Lung (tissue), 12 donors: ENCODE results near the gene SLC12A7. TPM values are rescaled to one million over a fixed set of nuclear protein-coding genes. Genes with fewer than 3 reads are reported as not detected.

Source experiments
- ATAC-seq: fragments of 200-7000 bp; cut with Tn5 transposase; one replicate; pipeline ENCODE4 v1.9.1; 2020; ENCODE audit warnings: moderate number of reproducible peaks; ENCODE audit not compliant: insufficient read depth, low FRiP score
- DNase-seq, 3 donors: peaks; one replicate each; pipeline ENCODE4 v3.0.0-alpha.2; 2013 to 2017
- H3K27ac ChIP-seq, 2 donors: one replicate each; pipeline ENCODE4 v1.5.1; 2013; ENCODE audit warnings: mild to moderate bottlenecking in 2 of 2, moderate library complexity in 2 of 2, control low read depth in 1 of 2, inconsistent platforms in 1 of 2, low read depth in 1 of 2, low read length in 1 of 2
- H3K27me3 ChIP-seq, 3 donors: one replicate each; pipeline ENCODE4 v1.5.1; 2013; ENCODE audit warnings: low read length in 2 of 3; ENCODE audit not compliant: control insufficient read depth in 3 of 3, insufficient read depth in 3 of 3
- H3K36me3 ChIP-seq, 4 donors: one replicate each; pipeline ENCODE4 v1.5.1; 2013; ENCODE audit warnings: low read length in 4 of 4, mild to moderate bottlenecking in 1 of 4, moderate library complexity in 1 of 4; ENCODE audit not compliant: control insufficient read depth in 4 of 4, insufficient read depth in 4 of 4
- H3K4me1 ChIP-seq, 5 donors: one replicate each; pipeline ENCODE4 v1.5.1; 2013; ENCODE audit warnings: low read length in 5 of 5, mild to moderate bottlenecking in 2 of 5, moderate library complexity in 1 of 5; ENCODE audit not compliant: control insufficient read depth in 5 of 5, insufficient read depth in 5 of 5
- H3K4me3 ChIP-seq: one replicate; pipeline ENCODE4 v1.5.1; 2013; ENCODE audit warnings: mild to moderate bottlenecking, control low read depth, moderate library complexity
- H3K9ac ChIP-seq, 2 donors: one replicate each; pipeline ENCODE4 v1.5.1; 2013; ENCODE audit warnings: low read length in 2 of 2, control low read depth in 1 of 2; ENCODE audit not compliant: insufficient read depth in 1 of 2
- H3K9me3 ChIP-seq, 4 donors: one replicate each; pipeline ENCODE4 v1.5.1; 2013; ENCODE audit warnings: low read length in 3 of 4, mild to moderate bottlenecking in 1 of 4, moderate library complexity in 1 of 4; ENCODE audit not compliant: control insufficient read depth in 4 of 4, insufficient read depth in 3 of 4
- CTCF ChIP-seq: IDR thresholded peaks from 2 replicates; pipeline ENCODE4 v1.5.1; 2012; ENCODE audit warnings: mild to moderate bottlenecking; ENCODE audit errors: control extremely low read depth, extremely low read depth
- WGBS, 2 donors: extraction: QIAGEN DNeasy Blood & Tissue Kit; methylation state at CpG; one replicate each; pipeline ENCODE4 v1.1.7; 2013; 5-methylcytosine and 5-hydroxymethylcytosine counted together
- polyA plus RNA-seq, 2 donors: library from polyadenylated mRNA; stranded (reverse); fragments of 200-250 nt; gene quantifications; one replicate each; pipeline ENCODE4 v1.2.1, GENCODE V29; 2013
- total RNA-seq, 2 donors: library from RNA; depleted of rRNA in 1 of 2; stranded (reverse); fragments of >200 nt in 1 of 2; gene quantifications; one replicate each; pipeline ENCODE4 v1.2.1, GENCODE V29; 2014 to 2021
- donor health status: control.
- donor health status: control.
- donor health status: Bipolar disorder and iron deficiency.
- donor health status: healthy.
- donor health status: DM: yes; HTN: yes; CAD: no.

SLC12A7 gene
- total and polyA plus RNA-seq, 4 donors: 14.8 to 50.4 (median 39.8) TPM

DNA sequence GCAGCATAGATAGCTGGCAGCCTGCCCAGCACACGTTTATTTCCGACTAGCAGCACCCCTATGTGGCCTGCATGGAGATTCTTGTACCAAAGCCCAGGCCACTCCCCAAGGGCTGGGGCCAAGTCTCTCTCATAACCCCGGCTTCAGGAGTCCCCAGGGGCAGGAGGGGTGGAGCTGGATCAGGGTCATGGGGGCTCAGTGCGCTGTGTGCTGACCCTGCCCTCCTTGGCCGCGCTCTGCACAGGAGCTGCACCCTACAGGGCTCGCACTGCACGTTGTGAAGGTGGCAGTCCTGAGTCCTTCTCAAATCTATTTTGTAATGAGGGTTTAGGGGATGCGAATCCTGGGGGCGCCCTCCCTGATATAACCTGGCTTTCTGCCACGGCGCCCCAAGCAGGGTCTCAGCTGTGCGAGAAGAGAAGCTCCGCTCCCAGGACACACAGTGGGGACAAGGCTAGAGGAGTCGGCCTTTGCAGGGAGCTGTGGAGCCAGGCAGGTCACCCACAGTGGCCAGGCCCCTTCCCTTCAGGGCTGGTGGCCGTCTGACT lies 74.7 kb downstream of the SLC12A7 start:
- no peak overlapping the region for H3K4me3 ChIP-seq
- DNase-seq (no peak), ATAC-seq (no peak)
- 75 to 83% methylated on average over 16 of the region's 16 CpGs for WGBS, 2 donors
- TF ChIP-seq CTCF: no peak
- H3K9me3 ChIP-seq: peaks cover 0 to 2% (median 0%) of the 10 kb centered on the region in 4 donors
- H3K27ac ChIP-seq: no peak overlapping the region
- peaks cover 0 to 5% (median 2%) of the 10 kb centered on the region in 4 donors for H3K36me3 ChIP-seq
- H3K4me1 ChIP-seq: no peaks in the 10 kb centered on the region
- no peak overlapping the region for H3K9ac ChIP-seq
- no peaks in the 10 kb centered on the region for H3K27me3 ChIP-seq

- H3K9ac ChIP-seq: no peak overlapping the region
- ATAC-seq (no peak), DNase-seq (no peak)
- no peak for TF ChIP-seq CTCF
- H3K4me1 ChIP-seq: no peaks in the 10 kb centered on the region
- H3K36me3 ChIP-seq: peaks cover 0 to 5% (median 2%) of the 10 kb centered on the region in 4 donors
- H3K4me3 ChIP-seq: no peak overlapping the region
- 91 to 94% methylated on average over 22 of the region's 22 CpGs for WGBS, 2 donors
- no peaks in the 10 kb centered on the region for H3K27me3 ChIP-seq
- H3K9me3 ChIP-seq: peaks cover 0 to 2% (median 0%) of the 10 kb centered on the region in 4 donors
- no peak overlapping the region for H3K27ac ChIP-seq
Measured at GRCh38 chr5:1036504-1037122, 75.2 kb downstream of the SLC12A7 start.

DNA sequence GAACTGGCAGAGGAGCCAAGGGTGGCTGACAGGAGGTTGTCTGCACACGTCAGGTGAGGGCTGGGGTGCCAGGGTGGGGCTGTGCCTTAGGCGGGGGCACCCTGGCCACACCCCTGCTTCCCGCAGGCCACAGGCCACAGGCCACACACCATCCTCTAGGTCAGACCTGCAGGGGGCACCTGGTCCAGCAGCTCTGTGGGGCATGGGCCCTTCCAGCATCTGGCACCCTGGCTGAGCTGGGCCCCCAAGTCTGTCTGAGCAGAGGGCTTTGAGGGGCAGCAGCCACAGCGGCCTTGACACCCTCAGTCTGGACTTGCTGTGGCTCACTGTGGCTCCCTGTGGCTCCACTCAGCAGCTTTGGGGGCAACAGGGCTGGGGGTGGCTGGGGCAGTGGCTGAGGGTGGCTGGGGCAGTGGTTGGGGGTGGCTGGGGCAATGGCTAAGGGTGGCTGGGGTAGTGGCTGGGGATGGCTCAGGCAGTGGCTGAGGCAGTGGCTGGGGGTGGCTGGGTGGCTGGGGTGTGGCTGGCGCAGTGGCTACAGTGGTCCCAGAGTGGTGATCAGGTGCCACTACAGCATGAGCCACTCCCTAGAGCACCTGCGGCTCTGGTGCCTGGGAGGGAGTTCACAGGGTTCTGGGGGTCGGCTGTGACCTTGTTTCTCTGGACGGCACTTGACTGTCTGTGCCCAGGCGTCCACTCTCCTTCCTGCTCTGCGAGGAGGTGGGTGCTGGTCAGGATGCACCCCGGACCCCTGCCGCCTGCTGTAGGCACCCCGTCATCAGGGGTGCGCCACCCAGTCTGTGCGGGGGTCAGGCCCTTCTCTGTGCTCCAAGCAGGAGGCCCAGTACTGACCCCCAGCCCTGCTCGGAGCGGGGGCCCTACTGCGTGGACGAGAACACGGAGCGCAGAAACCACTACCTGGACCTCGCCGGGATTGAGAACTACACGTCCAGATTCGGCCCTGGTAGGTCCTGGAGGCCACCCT lies 76.2 kb downstream of the SLC12A7 start:
- WGBS, 2 donors: 94 to 97% methylated on average over 23 to 25 of the region's 25 CpGs
- Histone ChIP-seq H3K27ac (no peak overlapping the region), H3K9me3 (peaks cover 0 to 2% (median 0%) of the 10 kb centered on the region in 4 donors), H3K9ac (no peak overlapping the region), H3K4me3 (no peak overlapping the region), H3K36me3 (peaks cover 0 to 5% (median 2%) of the 10 kb centered on the region in 4 donors), H3K27me3 (no peaks in the 10 kb centered on the region), H3K4me1 (no peaks in the 10 kb centered on the region)
- no peak for TF ChIP-seq CTCF
- DNase-seq (no peak), ATAC-seq (no peak)
